Measurements from ENCODE around the gene CEP41. TPM values are rescaled to one million over a fixed set of nuclear protein-coding genes. Genes with fewer than 3 reads are reported as not detected.

CEP41 gene
- total and polyA plus RNA-seq, 10 of the 15 experiments (the other 5 are each of a cell fraction or from before 2014, with no cell fraction given): 11.4 to 43.0 (median 24.7) TPM

GRCh38 chr7:130361681-130362080, 79.1 kb downstream of the CEP41 start:
- in situ Hi-C loops (cut with MboI): no loop called here
- H2AFZ ChIP-seq (ENCODE audit: control insufficient read depth, low read depth, low read length): no peak overlapping the region
- FAIRE-seq (no peak), ATAC-seq (no peak), DNase-seq (ENCODE audit: low read depth, low spot score) (no peak)
- no peak overlapping the region for H3K9ac ChIP-seq (ENCODE audit: control insufficient read depth, insufficient read depth, low read length)
- no peaks in the 10 kb centered on the region for H3K27me3 ChIP-seq (replicated peaks in 1 of 2; ENCODE audit: control insufficient read depth in 2 of 2, insufficient read depth in 2 of 2, low read length in 1 of 2)
- ChIA-PET POLR2A (no interaction called here), SMC1A (ENCODE audit: uncharacterized antibody, unreplicated experiment) (interaction anchor here (0.9 kb wide), 1 partner anchor 30 kb away, joined by 3 read pairs; no protein-coding TSS in a partner anchor), CTCF (no interaction called here), RAD21 (ENCODE audit: unreplicated experiment) (no interaction called here)
- no peaks in the 10 kb centered on the region for H3K79me2 ChIP-seq (ENCODE audit: control insufficient read depth, insufficient read depth, low read length)
- H3K4me3 ChIP-seq: no peak overlapping the region
- H4K20me1 ChIP-seq (ENCODE audit: control insufficient read depth, insufficient read depth): no peaks in the 10 kb centered on the region
- H3K9me3 ChIP-seq (replicated peaks; ENCODE audit: control insufficient read depth, insufficient read depth, low read length): peaks cover 2% of the 10 kb centered on the region; the same call in 1 of the 3 replicates
- no peaks in the 10 kb centered on the region for H3K36me3 ChIP-seq (ENCODE audit: control insufficient read depth in 2 of 2, insufficient read depth in 2 of 2, low read length in 1 of 2)
- no TSS peak for BruUV-seq (replicated peaks)
- WGBS (ENCODE audit: insufficient coverage, insufficient replicate concordance, low lambda C conversion rate, missing lambda C conversion rate): 67% methylated on average over 7 of the region's 7 CpGs
- H3K4me2 ChIP-seq (ENCODE audit: control insufficient read depth, insufficient read depth): no peak overlapping the region
- no peak overlapping the region for H3K27ac ChIP-seq (ENCODE audit: control insufficient read depth, insufficient read depth)
- peaks cover 13% of the 10 kb centered on the region for H3K4me1 ChIP-seq (ENCODE audit: control insufficient read depth, insufficient read depth, low read length)
- intact Hi-C loops (cut with micrococcal nuclease; ENCODE audit: unreplicated experiment): no loop called here
- TF ChIP-seq POLR2AphosphoS2 (IDR thresholded peaks at IDR 0.05; ENCODE audit: low read depth, low read length) (no peak), MEF2B (IDR thresholded peaks at IDR 0.05; ENCODE audit: partially characterized antibody, poor library complexity, severe bottlenecking) (no peak), RELB (IDR thresholded peaks at IDR 0.05; ENCODE audit: low read depth) (no peak), REST (IDR thresholded peaks at IDR 0.05; ENCODE audit: low read depth, low read length) (no peak), PBX3 (IDR thresholded peaks at IDR 0.05; ENCODE audit: insufficient replicate concordance, low read depth, low read length) (no peak), ZBTB33 (IDR thresholded peaks at IDR 0.05) (no peak), ZNF274 (IDR thresholded peaks at IDR 0.05; ENCODE audit: insufficient read depth, insufficient read length) (no peak), ESRRA (IDR thresholded peaks at IDR 0.05; ENCODE audit: low read length) (no peak), ZBTB11 (CRISPR knock-in tag; IDR thresholded peaks at IDR 0.05) (no peak), KDM1A (IDR thresholded peaks at IDR 0.05; ENCODE audit: borderline replicate concordance) (no peak), SIX5 (IDR thresholded peaks at IDR 0.05; ENCODE audit: low read depth, low read length, severe bottlenecking) (no peak), BRCA1 (IDR thresholded peaks at IDR 0.05; ENCODE audit: low read depth, low read length) (no peak)

Data from GM12878 (cell line).